Mammary epithelial cell (primary cell): ENCODE measurements around the gene OPN5.

ENCODE experiments used
- CTCF ChIP-seq, 2 donors: IDR thresholded peaks in 1 of 2; conservative IDR thresholded peaks in 1 of 2; 2 replicates each; pipeline ENCODE4 v1.5.1; 2011 to 2012; ENCODE audit warnings: inconsistent platforms in 2 of 2, low read length in 2 of 2, mild to moderate bottlenecking in 2 of 2, control low read depth in 1 of 2, low read depth in 1 of 2; ENCODE audit not compliant: insufficient read depth in 1 of 2; ENCODE audit errors: extremely low read depth in 1 of 2
- EZH2 ChIP-seq: IDR thresholded peaks from 2 replicates; pipeline ENCODE4 v1.6.1; 2012; ENCODE audit warnings: low read length, inconsistent platforms, borderline replicate concordance

- TF ChIP-seq CTCF (conservative IDR thresholded peaks at IDR 0.05 in 1 of 2, IDR thresholded peaks at IDR 0.05 in 1 of 2; ENCODE audit: extremely low read depth in 1 of 2, insufficient read depth in 1 of 2, low read depth in 1 of 2, low read length in 2 of 2) (no peak), EZH2 (no peak)
Observed at GRCh38 chr6:47788498-47788884, 6.7 kb downstream of the OPN5 start.
